Heart left ventricle (tissue), 16 donors: ENCODE measurements around the gene COPG2. TPM values are rescaled to one million over a fixed set of nuclear protein-coding genes. Genes with fewer than 3 reads are reported as not detected.

Experiments used
- ATAC-seq, 4 donors: fragments of 200-7000 bp; cut with Tn5 transposase; one replicate each; pipeline ENCODE4 v1.9.1; 2020 to 2022; ENCODE audit warnings: moderate library complexity in 4 of 4, mild to moderate bottlenecking in 3 of 4, moderate number of reproducible peaks in 1 of 4
- DNase-seq, 5 donors: peaks; one replicate each; pipeline ENCODE4 v3.0.0-alpha.2; 2020
- H3K27ac ChIP-seq, 12 donors: fragments of 200-600 bp; sonication (generic) in 4 of 12; one replicate each; pipeline versions ENCODE4 v1.5.0 to v1.8.0; 2016 to 2022; ENCODE audit warnings: mild to moderate bottlenecking in 2 of 12
- H3K27me3 ChIP-seq, 9 donors: fragments of 200-600 bp; sonication (generic) in 2 of 9; one replicate each; pipeline versions ENCODE4 v1.5.1 to v1.8.0; 2016 to 2022; ENCODE audit warnings: mild to moderate bottlenecking in 3 of 9
- H3K36me3 ChIP-seq, 9 donors: fragments of 200-600 bp; sonication (generic) in 2 of 9; one replicate each; pipeline versions ENCODE4 v1.5.0 to v1.8.0; 2018 to 2022; ENCODE audit warnings: mild to moderate bottlenecking in 2 of 9
- H3K4me1 ChIP-seq, 12 donors: fragments of 200-600 bp; sonication (generic) in 4 of 12; one replicate each; pipeline versions ENCODE4 v1.5.0 to v1.8.0; 2016 to 2022; ENCODE audit warnings: mild to moderate bottlenecking in 3 of 12
- H3K4me3 ChIP-seq, 12 donors: fragments of 200-600 bp; sonication (generic) in 4 of 12; one replicate each; pipeline versions ENCODE4 v1.5.0 to v1.8.0; 2017 to 2022; ENCODE audit warnings: mild to moderate bottlenecking in 9 of 12, moderate library complexity in 4 of 12
- H3K9me3 ChIP-seq, 12 donors: fragments of 200-600 bp; sonication (generic) in 4 of 12; one replicate each; pipeline versions ENCODE4 v1.5.0 to v1.8.0; 2016 to 2022; ENCODE audit warnings: mild to moderate bottlenecking in 1 of 12
- POLR2A ChIP-seq, 2 donors: fragments of 450-650 bp; IDR thresholded peaks; one replicate each; pipeline ENCODE4 v1.6.1; 2017; ENCODE audit warnings: antibody characterized with exemption in 2 of 2, mild to moderate bottlenecking in 2 of 2, moderate library complexity in 2 of 2
- WGBS, 4 donors: extraction: QIAGEN DNeasy Blood & Tissue Kit in 2 of 4; methylation state at CpG; one replicate each; pipeline versions ENCODE4 v1.1.5 to v1.1.7; 2013 to 2018; 5-methylcytosine and 5-hydroxymethylcytosine counted together
- intact Hi-C, 10 donors: fragments of 100-400 bp; cut with DNase I; formaldehyde crosslinking; loops; one replicate each; pipeline versions ENCODE4 v1.11.1 to v1.14.2; 2022
- long read RNA-seq, 3 donors: library from polyadenylated mRNA; unstranded; transcript quantifications; one replicate each; pipeline ENCODE4 v2.0.0, GENCODE V29; 2020 to 2021
- polyA plus RNA-seq, 2 donors: library from polyadenylated mRNA; stranded (reverse); fragments of 200-250 nt; gene quantifications; one replicate each; pipeline ENCODE4 v1.2.3, GENCODE V29; 2013
- total RNA-seq, 9 donors: library from RNA; depleted of rRNA in 2 of 9; stranded (reverse); fragments of >200 nt in 2 of 9; fragmentation: NEBNext Ultra II Directional in 3 of 9; extraction: Animal tissue kit (Norgen Biotek cat#: 25700) in 3 of 9; gene quantifications; one replicate each; pipeline versions ENCODE4 v1.1.0 to v1.2.4, GENCODE V29; 2016 to 2023
- TF ChIP-seq, protein P1 (sequence below), 12 donors: fragments of 200-600 bp; sonication (generic) in 4 of 12; IDR thresholded peaks; one replicate each; pipeline versions ENCODE4 v1.5.0 to v1.8.0; 2018 to 2022; ENCODE audit warnings: antibody characterized with exemption in 12 of 12, mild to moderate bottlenecking in 5 of 12
- donor health status: ischemic (EF 13 %, LVEDD 7.1; RV severe dilation, severe dysfunction).
- donor health status: healthy with polysubstance abuse.
- donor health status: DM: no; HTN: yes; CAD: no.
- donor health status: DM: no; HTN: no; CAD: no.
- donor health status: ischemic (EF 25% LVEDD 6.9; RV normal size, moderate dysfunction).
- donor health status: ischemic (EF 25% LVEDD 5.7; RV mildly dilated, moderate dysfunction).
- donor health status: healthy.
- donor health status: DM: yes; HTN: yes; CAD: no.
- donor health status: ischemic (EF 35%, LVEDD 5.7; RV mildly dilated, moderate dysfunction).
- donor health status: nonischemic (EF 11% LVEDD 7.7; RV severe dilation, severe dysfunction).
- donor health status: DM: yes; HTN: yes; CAD: no.
- donor health status: PGD.
- donor health status: ischemic (EF 29% LVEDD 5.4; RV normal size, mild dysfunction).
- donor health status: nonischemic (EF 23%, LVEDD 6.1; RV moderate dilation, normal function).

The COPG2 gene, protein sequence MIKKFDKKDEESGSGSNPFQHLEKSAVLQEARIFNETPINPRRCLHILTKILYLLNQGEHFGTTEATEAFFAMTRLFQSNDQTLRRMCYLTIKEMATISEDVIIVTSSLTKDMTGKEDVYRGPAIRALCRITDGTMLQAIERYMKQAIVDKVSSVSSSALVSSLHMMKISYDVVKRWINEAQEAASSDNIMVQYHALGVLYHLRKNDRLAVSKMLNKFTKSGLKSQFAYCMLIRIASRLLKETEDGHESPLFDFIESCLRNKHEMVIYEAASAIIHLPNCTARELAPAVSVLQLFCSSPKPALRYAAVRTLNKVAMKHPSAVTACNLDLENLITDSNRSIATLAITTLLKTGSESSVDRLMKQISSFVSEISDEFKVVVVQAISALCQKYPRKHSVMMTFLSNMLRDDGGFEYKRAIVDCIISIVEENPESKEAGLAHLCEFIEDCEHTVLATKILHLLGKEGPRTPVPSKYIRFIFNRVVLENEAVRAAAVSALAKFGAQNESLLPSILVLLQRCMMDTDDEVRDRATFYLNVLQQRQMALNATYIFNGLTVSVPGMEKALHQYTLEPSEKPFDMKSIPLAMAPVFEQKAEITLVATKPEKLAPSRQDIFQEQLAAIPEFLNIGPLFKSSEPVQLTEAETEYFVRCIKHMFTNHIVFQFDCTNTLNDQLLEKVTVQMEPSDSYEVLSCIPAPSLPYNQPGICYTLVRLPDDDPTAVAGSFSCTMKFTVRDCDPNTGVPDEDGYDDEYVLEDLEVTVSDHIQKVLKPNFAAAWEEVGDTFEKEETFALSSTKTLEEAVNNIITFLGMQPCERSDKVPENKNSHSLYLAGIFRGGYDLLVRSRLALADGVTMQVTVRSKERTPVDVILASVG
- total RNA-seq, result 10 to 100 TPM; 14.6 to 26.9 (median 19.5) TPM
- 10 to 100 TPM in 1 of 2 donors, 1 to 10 TPM in 1; 6.9 to 16.3 TPM for polyA plus RNA-seq
- long read RNA-seq, donor 1, transcript COPG2-202 (24 exons, 3,134 nt), result major isoform, 8 of 11 reads
- long read RNA-seq, donor 1, partial matches to known transcripts, result 2 of 11 reads
- long read RNA-seq, donor 1, other reads (novel, unspliced or antisense), result 1 of 11 reads
- long read RNA-seq, donor 2, transcript COPG2-202 (24 exons, 3,134 nt), result major isoform, 52 of 67 reads
- long read RNA-seq, donor 2, partial matches to known transcripts, result 8 of 67 reads
- long read RNA-seq, donor 2, other reads (novel, unspliced or antisense), result 7 of 67 reads
- long read RNA-seq, donor 3, transcript COPG2-202 (24 exons, 3,134 nt), result major isoform, 11 of 14 reads
- long read RNA-seq, donor 3, partial matches to known transcripts, result 1 of 14 reads
- long read RNA-seq, donor 3, other reads (novel, unspliced or antisense), result 1 of 14 reads

DNA sequence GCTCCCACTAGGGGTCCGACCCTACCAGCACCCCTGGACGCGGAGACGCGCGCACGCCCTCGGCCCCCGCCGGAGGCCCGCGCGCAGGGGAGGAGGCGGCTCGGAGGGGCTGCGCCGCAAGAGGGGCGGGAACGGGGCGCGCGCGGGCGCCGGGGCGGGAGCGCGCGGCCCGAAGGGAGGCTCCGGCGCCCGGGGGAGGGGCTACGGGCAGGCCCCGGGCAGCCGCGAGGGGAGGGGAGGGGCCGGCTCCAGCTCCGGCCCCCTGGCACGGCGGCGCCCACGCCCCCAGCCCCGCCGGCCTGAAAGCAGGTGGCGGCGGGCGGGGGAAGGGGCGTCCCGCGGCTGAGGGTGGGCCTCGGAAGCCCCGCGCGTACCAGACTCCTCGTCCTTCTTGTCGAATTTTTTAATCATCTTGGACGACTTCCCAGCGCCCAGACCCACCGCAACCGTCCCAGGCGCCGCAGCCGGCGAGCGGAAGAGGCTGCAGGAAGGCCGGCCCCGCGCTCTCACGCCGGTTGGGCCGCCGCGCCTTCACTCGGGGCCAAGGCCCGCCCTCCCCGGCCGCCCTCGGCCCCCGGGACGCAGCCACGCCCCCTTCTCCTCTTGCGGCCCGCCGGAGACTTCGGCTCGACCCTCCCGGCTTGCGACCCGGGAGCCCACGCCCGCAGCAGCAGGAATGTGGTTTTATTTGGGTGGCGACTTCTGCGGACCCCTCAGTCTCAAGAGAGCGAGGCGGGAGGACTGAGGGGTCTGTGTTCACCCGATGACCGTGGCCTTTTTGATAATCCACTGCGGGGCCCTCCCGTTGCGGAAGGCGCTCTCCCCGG is at the start of gene COPG2:
Gene COPG2 (minus strand): TSS at position 491 of the 827 bp plus-strand sequence. CDS start 80 bp downstream, at position 411.
- WGBS, 4 donors, result 0 to 1% (median 1%) methylated on average over 28 to 103 of the region's 103 CpGs
- peak in 1 of 2 donors; percentile 67 for TF ChIP-seq POLR2A (IDR thresholded peaks at IDR 0.05)
- TF ChIP-seq, protein P1, sequence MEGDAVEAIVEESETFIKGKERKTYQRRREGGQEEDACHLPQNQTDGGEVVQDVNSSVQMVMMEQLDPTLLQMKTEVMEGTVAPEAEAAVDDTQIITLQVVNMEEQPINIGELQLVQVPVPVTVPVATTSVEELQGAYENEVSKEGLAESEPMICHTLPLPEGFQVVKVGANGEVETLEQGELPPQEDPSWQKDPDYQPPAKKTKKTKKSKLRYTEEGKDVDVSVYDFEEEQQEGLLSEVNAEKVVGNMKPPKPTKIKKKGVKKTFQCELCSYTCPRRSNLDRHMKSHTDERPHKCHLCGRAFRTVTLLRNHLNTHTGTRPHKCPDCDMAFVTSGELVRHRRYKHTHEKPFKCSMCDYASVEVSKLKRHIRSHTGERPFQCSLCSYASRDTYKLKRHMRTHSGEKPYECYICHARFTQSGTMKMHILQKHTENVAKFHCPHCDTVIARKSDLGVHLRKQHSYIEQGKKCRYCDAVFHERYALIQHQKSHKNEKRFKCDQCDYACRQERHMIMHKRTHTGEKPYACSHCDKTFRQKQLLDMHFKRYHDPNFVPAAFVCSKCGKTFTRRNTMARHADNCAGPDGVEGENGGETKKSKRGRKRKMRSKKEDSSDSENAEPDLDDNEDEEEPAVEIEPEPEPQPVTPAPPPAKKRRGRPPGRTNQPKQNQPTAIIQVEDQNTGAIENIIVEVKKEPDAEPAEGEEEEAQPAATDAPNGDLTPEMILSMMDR (IDR thresholded peaks at IDR 0.05), result peak in 1 of 12 donors; percentile 5

DNA sequence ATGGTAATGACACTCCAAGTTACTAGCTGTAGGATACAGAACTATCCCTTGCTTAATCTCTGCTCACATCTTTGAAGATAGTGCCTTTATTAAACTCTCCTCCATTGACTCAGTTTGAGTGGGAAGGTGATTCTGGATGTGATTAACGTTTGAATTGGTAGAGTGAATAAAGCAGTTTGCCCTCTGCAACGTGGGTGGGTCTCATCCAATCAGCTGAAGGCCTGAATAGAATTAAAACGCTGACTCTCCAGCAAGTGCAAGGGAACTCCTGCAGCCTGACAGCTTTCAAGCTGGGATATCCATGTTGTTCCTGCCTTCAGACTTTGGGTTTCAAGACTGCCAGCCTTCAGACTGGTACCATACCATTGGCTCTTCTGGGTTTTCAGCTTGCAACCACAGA is 43.9 kb upstream of the COPG2 start:
- TF ChIP-seq, protein P1 (IDR thresholded peaks at IDR 0.05), result no peak
- TF ChIP-seq POLR2A (IDR thresholded peaks at IDR 0.05), result no peak
- ATAC-seq, result no peak
- WGBS, 4 donors, result 31 to 43% (median 36%) methylated on average over 3 of the region's 3 CpGs
- no peaks in the 10 kb centered on the region for H3K4me1 ChIP-seq
- peaks cover 0 to 4% (median 0%) of the 10 kb centered on the region in 9 donors for H3K27me3 ChIP-seq
- no peaks in the 10 kb centered on the region for H3K36me3 ChIP-seq
- intact Hi-C loops, result loop anchor here in 1 of 10 donors (10.0 kb wide), 1 partner anchor 638 kb away; the partner anchor contains the start of gene KLHDC10
- H3K9me3 ChIP-seq, result no peaks in the 10 kb centered on the region
- H3K4me3 ChIP-seq, result no peak overlapping the region
- DNase-seq, result no peak
- no peak overlapping the region for H3K27ac ChIP-seq

More for the DNA sequence above, at the start of gene COPG2:
- Histone ChIP-seq H3K4me3 (peak within 1 kb of the TSS; percentile 56 to 93 (median 74)), H3K9me3 (no peaks in the 10 kb centered on the region), H3K36me3 (peaks cover 0 to 22% (median 0%) of the 10 kb centered on the region in 9 donors), H3K27ac (peak within 1 kb of the TSS; percentile 66 to 95 (median 87)), H3K27me3 (no peaks in the 10 kb centered on the region), H3K4me1 (peaks cover 0 to 24% (median 8%) of the 10 kb centered on the region in 12 donors)
- ATAC-seq, result peak; percentile 98 to 100 (median 98)
- peak; percentile 87 to 93 (median 91) for DNase-seq
- intact Hi-C loops, result loop anchor here in 5 of 10 donors (2.0 to 10.0 kb wide), 5 partner anchors 102 to 598 kb away; partner anchors contain the start of genes KLHDC10 (in 1 of the 5) and MEST (in 1 of the 5)

DNA sequence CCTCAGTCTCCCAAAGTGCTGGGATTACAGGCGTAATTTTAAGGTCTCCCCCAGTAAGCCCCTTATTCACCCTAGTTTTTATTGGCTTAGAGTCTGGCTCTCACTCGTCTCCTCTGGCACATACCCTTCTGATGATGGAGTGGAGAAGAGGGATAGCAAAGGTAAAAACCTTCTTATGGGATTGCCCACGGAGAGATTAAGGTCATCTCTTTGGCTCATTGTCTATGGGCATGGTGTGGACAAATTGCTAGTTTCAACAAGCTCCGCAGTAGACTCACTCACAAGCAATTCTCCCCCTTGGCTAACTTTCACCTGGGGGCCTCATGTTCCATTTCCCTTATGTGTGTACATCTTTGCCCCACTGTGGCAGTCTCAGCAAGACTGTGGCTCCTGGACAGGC is 40.2 kb upstream of the COPG2 start:
- TF ChIP-seq, protein P1 (IDR thresholded peaks at IDR 0.05), result no peak
- no peak for TF ChIP-seq POLR2A (IDR thresholded peaks at IDR 0.05)
- peaks cover 0 to 4% (median 0%) of the 10 kb centered on the region in 9 donors for H3K27me3 ChIP-seq
- no peak overlapping the region for H3K4me3 ChIP-seq
- no peaks in the 10 kb centered on the region for H3K4me1 ChIP-seq
- DNase-seq (no peak), ATAC-seq (no peak)
- intact Hi-C loops, result no loop called here
- no peak overlapping the region for H3K27ac ChIP-seq
- no peaks in the 10 kb centered on the region for H3K36me3 ChIP-seq
- peaks cover 0 to 7% (median 0%) of the 10 kb centered on the region in 12 donors for H3K9me3 ChIP-seq
- WGBS, 4 donors, result 91 to 95% (median 93%) methylated on average over 4 of the region's 4 CpGs
